HG03575 (cell line): ENCODE measurements around the gene MGMT.

ENCODE experiments used
- ATAC-seq: cut with Tn5 transposase; IDR thresholded peaks from one replicate; pipeline ENCODE4 v1.9.1; 2021; ENCODE audit not compliant: unreplicated experiment, insufficient number of reproducible peaks, low FRiP score; ENCODE audit errors: extremely low read depth

The MGMT gene

DNA sequence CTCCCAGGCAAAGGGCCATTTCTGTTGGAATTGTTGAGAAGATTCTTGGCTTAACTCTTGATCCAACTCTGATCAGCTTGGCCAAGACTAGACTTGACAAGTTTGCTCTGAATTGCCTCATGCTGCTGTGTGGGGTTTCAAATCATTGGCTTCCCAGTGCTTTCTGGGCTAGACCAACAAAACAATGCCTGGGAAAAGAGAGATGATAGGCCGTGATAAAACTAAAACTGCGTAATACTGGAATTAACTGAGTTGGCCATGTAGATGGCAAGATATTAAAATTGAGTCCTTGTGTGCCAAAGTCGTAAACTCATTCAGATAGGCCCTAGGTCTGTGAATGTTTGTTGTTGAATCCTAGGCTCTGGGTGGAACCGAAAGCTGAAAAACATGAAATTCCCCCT is 222.6 kb downstream of the MGMT start:
- no peak for ATAC-seq

DNA sequence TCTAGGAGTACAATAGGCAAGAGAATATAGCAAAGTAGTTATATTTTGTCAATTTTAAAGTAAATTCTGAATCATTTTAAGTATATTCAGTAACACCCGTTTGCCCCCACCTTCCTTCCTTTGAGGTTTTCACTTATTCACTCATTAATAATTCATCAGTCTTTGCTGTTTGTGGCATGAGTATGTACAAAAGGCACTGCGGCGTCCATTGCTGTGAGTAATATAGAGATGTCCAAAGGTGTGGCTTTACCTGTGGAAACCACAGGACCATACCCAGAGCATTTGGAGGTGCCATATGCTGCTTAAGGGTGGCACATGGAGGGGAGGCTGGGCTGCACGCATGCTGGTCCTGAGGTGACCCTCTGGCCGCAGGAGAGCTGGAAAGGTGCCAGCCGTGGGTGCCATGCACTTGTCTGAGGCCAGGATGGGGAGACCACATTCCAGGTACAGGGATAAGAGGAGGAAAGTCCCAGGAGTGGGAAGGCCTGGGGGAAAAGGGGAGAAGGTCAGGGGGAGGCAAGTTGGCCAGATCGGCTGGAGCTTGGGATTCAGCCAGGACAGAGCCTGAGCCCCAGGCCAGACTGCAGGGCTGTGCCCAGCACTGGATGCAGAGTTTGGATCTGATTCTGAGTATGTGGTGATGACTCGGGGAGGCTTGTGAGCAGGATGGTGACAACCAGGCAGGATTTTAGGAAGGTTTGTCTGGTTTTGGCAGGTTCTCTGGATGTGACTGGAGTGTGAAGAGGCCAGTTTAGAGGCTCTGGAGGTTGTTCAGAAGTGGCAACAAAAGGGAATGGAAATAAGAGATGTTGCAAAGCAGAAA is 223.4 kb downstream of the MGMT start:
- no peak for ATAC-seq

GRCh38 chr10:129692695-129693094 is 225.7 kb downstream of the MGMT start:
- no peak for ATAC-seq

DNA sequence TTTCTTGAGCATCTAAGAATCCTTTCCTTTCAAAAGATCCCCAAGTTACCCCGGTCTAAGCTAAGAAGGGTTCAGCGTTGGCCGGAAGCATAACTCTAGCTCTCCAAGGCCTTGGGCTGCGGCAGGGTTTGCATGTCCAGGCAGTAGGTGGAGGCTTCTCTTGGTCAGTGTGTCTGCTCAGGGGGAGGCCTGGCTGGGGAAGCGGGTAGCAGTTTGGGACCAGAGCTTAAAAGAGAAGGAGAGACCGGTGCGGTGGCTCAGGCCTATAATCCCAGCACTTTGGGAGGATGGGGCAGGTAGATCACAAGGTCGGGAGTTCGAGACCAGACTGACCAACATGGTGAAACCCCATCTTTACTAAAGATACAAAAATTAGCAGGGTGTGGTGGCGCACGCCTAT is 226.3 kb downstream of the MGMT start:
- no peak for ATAC-seq

DNA sequence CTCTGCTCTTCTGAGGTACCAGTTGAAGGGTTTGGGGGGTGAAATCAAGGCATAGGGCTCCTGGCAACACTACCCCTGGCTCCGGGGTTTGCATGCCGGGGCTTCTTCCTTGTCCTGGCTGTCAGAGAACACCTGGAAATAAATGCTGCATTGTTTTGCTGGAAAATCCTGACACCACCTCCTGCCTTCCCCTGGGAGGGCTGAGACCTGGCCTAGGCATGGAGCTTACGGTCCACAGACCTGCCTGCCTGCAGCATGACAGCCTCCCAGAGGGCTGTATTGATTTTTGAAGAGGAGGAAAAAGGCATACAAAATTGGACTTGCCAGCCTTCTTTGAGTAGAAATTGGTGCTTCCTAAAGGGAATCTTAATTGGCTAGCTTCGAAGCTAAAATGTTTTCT is 227.1 kb downstream of the MGMT start:
- ATAC-seq = no peak

- no peak for ATAC-seq
Measured at GRCh38 chr10:129694691-129695243, 227.7 kb downstream of the MGMT start.

- no peak for ATAC-seq
Measured at GRCh38 chr10:129695671-129696070, 228.6 kb downstream of the MGMT start.

DNA sequence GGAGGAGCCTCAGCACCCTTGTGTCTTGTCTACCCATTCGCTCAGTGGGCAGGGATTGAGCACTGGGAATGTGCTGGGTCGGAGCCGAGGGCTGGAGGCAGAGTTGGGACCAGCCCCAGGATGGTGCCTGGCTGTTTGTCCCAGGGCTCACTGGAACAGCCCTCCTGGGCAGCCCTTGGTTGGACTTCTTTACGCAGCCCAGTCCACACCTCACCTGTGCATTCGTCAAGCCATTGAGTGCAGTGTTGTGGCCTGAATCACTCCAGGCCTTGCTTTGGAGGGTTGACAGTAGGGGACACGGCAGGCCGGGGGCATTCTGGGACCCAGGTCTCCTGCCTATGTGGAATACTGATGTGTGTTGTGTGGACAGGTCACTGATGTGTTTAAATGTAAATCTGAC is 229.6 kb downstream of the MGMT start:
- no peak for ATAC-seq

DNA sequence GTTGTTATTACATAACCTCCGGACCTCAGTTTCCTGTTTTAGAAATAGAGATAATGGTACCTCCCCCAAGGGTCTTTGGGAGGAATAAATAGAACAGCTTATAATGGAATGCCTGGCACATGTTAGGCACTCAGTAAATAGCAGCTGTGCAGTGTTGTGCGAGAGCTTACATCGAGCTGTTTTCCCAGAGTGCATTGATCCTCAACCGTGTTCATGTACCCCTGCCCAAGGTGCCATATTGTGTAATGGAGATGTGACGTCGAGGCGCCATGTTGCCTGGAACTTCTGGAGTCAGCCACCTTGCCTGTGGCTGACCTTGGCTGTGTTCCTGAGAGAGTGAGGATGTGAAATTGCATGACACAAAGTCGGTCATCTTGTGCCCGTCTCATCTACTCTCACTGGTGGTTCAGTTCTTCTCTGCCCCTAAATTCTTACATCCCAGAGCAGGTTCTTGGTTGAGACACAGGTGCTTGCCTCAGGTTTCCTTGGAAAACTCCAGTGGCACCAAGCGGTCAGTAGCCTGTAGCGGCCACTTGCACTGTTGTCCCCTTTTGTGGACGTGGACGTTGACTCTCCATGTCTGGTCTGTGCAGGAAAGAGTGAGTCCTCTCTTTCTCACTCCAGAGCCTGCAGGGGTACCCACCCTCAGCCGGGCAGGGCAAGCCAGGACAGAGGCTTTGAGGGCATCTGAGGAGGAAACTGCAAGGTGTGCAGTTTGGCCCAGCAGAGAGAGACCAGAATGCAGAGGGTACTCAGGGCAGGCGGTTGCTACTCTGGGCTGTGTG is 230.6 kb downstream of the MGMT start:
- ATAC-seq = no peak

GRCh38 chr10:129699722-129700340 is 232.8 kb downstream of the MGMT start:
- no peak for ATAC-seq

DNA sequence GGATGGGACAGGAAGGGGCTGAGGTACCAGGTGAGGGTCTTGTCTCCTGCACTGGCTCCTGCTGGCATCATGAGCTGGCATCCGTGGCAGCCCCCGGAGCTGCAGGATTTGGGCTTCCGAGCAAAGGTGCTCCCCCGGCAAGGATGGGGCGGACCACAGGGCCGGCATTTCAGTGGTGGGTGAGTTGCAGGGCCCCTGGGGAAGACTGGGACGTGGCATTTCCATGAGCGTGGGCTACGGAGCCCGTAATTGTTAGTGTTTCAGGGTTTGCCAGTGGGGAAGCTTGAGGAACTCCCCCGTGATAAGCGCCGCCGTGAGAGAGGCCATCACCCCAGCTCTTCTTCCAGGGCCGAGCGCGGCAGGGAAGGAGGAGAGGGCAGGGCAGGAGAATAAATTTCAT is 235.6 kb downstream of the MGMT start:
- no peak for ATAC-seq

GRCh38 chr10:129703287-129704137 is 236.5 kb downstream of the MGMT start:
- no peak for ATAC-seq

DNA sequence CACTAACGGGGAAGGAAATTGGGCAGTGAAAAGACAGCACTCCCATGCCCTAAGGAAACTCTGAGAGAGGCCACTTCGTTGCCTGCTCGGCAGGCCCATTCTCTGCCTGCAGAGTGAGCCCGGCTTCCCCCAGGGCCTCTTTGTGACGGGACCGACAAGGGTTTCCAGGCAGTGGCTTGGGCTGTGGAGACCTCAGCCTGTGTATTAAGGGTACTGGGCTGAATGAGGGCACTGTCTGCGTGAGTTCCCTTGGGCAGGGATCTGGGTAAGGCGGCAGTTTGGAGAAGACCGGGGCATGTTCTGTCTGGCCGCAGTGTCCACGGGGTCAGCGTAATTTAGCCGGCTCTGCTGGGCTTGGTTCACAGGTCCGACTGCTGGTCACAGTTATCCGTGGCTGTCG is 237.2 kb downstream of the MGMT start:
- no peak for ATAC-seq

DNA sequence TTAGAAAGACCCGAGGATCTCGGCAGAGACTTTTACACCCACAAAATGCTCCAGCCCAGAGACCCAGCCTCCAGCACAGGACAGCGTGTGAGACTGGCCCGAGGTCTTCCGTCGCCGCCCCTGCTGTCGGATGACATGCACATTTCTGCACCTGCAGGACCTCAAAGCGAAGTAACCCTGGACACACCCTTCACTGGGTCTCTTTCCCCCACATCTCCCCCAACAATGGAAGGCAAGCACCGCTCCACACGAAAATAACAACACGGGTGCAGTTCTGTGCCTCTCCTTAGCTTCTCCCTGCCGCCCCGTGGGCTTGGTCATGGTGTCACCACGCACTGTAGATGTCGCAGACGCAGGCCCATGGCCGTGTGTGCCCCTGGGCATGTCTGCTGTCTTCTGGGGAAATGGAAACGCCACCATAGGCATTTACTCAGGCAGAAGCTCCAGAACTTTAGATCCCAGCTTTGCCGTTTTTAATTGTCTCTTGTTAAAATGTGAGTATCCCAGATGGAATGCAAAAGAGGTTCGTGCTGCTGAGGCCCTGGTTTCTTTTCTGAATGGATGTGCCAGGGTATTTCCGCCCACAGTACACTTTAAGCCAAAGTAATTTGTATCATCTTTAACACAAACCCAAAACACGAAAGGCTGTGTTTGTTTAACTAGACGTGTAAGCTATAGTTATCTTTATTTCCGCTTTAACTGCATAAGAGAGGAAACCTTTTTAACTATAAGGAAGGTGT is 237.9 kb downstream of the MGMT start:
- ATAC-seq = no peak

DNA sequence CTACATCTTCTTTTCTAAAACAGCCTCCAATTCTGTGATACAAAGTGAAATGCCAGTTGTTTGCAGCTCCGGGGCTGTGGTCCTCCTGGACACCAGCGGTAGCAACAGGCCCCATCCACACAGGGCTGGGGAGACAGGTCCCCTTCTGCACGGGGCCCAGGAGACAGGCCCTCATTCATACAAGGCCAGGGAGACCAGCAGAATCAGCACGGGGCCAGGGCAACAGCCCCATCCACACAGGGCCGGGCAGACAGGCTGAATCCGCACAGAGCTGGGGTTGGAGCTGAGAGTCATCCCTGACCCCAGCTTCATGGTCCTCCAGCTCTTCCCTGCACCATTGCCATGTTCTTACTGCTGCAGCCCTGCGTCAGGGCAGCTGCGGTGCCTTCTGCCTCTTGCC is 238.6 kb downstream of the MGMT start:
- ATAC-seq = no peak

DNA sequence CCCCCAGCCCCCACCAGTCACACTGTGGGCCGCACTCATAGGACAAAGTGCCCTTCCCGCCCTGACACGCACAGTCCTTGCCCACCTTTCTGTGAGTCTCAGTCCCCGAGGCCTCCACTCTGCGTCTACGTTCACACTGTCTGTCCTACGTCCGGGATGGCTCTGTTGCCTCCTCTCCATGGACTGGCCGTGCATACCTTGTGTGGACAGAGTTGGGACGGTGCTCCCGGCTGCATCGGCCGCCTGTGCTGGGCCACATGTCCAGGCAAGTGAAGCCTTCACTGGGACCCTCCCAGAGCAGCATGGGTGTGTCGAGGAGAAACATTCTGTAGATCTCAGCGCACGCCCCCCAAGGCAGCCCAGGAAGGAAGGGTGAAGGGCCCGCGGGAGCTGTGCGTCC is 239.0 kb downstream of the MGMT start:
- no peak for ATAC-seq

DNA sequence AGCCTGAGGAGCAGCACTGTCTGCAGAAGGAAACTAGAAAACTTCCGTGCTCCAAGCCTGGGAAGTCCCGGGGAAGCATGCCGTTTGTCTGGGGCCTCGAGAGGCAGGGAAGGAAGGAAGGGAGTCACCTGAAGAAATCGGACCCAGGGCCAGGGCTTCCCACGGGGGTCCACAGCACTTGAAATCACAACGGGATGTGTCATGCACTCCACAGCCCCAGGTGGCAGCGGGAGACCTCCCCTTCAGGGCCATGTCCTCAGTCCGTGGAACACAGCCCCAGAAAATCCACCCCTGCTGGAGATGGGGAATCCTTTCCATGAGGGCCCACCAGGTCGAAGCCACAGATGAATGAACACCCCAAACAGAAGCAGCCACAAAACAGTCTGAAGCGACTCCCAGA is 239.5 kb downstream of the MGMT start:
- ATAC-seq = no peak
